Jurkat, Clone E6-1 (cell line): Measurements from ENCODE around the gene FBXL5.

Source experiments
- DNase-seq: peaks from one replicate; pipeline ENCODE4 v3.0.0-alpha.2; 2011; ENCODE audit warnings: low read depth, low spot score
- H3K4me3 ChIP-seq: 2 replicates; pipeline ENCODE4 v1.5.1; 2011; ENCODE audit warnings: mild to moderate bottlenecking, low read length, control low read depth, moderate library complexity

The FBXL5 gene

DNA sequence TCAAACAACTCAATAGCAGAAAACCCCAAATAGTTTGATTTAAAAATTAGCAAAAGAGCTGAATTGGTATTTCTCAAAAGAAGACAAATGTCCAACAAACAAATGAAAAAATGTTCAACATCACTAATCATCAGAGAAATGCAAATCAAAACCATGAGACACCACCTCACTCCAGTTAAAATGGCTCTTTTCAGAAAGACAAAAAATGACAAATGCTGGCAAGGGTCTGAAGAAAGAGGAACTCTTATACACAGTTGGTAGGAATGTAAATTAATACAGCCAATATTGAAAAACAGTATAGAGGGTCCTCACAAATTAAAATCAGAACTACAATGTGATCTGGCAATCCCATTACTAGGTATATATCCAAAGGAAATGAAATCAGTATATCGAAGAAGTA is 70.4 kb downstream of the FBXL5 start:
- DNase-seq: no peak
- no peak overlapping the region for H3K4me3 ChIP-seq

- DNase-seq: no peak
- H3K4me3 ChIP-seq: no peak overlapping the region
Measured at GRCh38 chr4:15577508-15577907, 77.6 kb downstream of the FBXL5 start.

DNA sequence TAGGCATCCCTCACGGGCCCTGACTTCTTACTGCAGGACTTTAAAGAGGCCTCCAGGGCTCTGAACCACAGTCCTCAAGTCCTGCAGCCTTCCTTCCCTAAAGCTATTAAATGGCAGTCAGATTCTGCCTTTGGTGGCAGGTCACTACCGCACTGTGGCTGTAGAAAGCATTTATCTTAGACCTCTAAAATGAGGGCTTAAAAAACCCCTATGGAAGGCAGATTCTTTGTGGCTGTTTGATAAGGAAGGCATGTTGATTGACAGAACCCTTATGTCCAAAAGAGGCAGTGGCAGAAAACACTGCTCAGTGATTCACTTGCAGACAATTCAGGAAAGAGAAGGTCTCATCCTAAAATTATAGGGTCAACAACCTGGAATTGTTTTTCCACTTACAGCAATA is 79.2 kb downstream of the FBXL5 start:
- no peak for DNase-seq
- H3K4me3 ChIP-seq: no peak overlapping the region

DNA sequence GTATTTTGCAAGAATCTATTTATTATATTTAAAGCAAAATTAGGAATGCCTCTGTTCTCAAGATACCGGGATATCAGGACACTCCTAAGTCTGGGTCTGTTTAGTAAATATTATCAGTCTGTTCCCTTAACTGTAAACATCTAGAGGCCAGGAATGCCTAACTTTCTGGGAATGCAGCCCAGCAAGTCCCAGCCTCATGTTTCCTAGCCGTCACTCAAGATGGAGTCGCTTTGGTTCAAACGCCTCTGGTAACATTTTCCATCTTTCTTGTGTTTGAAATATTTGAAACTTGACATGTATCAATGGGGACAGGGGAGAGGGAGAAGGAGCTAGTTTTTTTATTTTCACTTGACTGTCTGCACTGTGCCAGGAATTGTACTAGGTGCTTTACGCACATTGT is 85.4 kb downstream of the FBXL5 start:
- no peak overlapping the region for H3K4me3 ChIP-seq
- DNase-seq: no peak

GRCh38 chr4:15568821-15569220 is 86.3 kb downstream of the FBXL5 start:
- H3K4me3 ChIP-seq: no peak overlapping the region
- no peak for DNase-seq

GRCh38 chr4:15563871-15564270 is 91.3 kb downstream of the FBXL5 start:
- no peak overlapping the region for H3K4me3 ChIP-seq

GRCh38 chr4:15562623-15563022 is 92.5 kb downstream of the FBXL5 start:
- H3K4me3 ChIP-seq: no peak overlapping the region
- DNase-seq: no peak

More at GRCh38 chr4:15563871-15564270, 91.3 kb downstream of the FBXL5 start:
- DNase-seq: no peak

DNA sequence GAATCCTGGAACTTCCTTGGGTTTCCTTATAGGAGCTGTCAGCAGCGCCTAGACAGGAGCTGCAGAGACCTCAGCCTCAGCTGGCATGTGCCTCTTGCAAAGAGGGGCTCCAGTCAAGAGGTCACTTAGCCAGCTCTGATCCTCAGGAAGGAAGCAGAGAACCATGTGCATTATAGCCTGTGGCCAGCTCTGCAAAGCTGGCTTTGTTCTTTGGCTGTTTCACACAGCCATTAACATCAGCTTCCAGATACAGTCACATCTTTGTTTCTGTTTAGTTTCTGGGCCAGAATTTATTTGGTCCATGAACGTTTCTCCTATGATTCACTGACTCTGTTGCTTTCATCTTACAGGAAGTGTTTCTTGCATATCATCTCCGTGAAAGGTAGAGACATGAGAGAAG is 93.0 kb downstream of the FBXL5 start:
- no peak for DNase-seq
- H3K4me3 ChIP-seq: no peak overlapping the region

DNA sequence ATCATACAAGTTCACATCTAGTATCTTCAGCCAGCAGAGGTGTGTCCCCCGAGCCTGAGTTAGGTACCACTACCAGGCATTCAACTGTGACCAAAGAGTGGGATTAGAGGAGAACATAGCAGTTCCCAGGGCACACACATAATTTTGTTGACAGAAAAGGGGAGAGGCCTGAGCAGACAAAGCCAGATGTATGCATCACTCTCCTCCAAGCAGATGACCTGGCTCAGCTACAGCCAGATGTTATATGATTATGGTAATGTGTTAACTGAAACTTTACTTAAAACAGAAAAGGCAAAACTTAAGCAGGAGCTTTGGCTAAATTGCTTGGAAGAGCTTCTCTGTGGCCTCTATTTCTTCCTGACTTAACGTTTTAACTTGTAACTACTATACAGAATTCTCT is 96.6 kb downstream of the FBXL5 start:
- no peak overlapping the region for H3K4me3 ChIP-seq
- no peak for DNase-seq

DNA sequence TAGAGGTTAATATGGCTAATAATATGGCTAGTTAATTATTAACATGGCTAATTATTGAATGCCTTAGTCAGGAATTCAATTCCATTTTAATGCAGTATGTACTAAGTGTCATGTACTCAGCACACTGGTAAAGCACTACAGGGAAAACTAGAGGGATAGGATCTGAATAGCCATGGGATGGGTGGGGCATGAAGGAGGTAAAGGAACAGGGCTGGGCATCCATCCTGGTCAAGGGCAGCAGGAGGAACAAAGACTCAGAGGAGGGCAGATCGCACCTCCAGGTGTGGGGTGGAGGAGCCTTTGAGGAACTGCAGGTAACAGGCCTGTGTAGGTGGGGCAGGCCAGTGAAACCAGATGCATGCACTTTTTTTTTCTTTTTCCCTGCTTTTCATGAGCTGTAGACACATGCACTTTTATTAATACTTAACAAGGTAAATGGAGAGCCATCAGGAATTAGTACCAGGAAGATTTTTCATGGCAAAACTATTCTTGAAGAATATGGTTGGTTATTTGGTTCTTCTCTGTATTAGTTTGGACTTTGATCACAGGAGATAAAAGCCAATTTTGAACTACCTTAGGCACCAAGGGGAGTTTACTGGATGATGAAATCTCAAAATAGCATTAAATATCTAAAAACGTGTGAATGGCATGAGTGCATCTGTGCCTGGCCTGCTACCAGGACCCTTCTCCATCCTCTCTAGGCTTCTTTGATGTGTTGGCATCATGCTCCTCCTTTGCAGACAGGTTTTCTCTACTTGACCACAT is 97.2 kb downstream of the FBXL5 start:
- no peak for DNase-seq
- H3K4me3 ChIP-seq: no peak overlapping the region

GRCh38 chr4:15556511-15557092 is 98.6 kb downstream of the FBXL5 start:
- DNase-seq: no peak
- no peak overlapping the region for H3K4me3 ChIP-seq
